NT2/D1 (cell line): ENCODE data around the gene MVP.
"Not testable (repeated sequence)": the region's sequence is repeated elsewhere in the genome, so short reads cannot be mapped to it uniquely, and the experiment has no call there.

ENCODE experiments used
- DNase-seq: peaks from one replicate; pipeline ENCODE4 v3.0.0-alpha.2; 2011; ENCODE audit warnings: low read depth, low spot score
- H3K27me3 ChIP-seq: 2 replicates; pipeline ENCODE4 v1.6.0; 2011; ENCODE audit warnings: mild to moderate bottlenecking; ENCODE audit not compliant: insufficient read length, insufficient read depth
- H3K36me3 ChIP-seq: 2 replicates; pipeline ENCODE4 v1.6.1; 2011; ENCODE audit warnings: mild to moderate bottlenecking, low read length, mixed read lengths; ENCODE audit not compliant: insufficient read depth, insufficient read length
- H3K4me1 ChIP-seq: 2 replicates; pipeline ENCODE4 v1.5.1; 2011; ENCODE audit not compliant: insufficient read depth, insufficient read length
- H3K4me3 ChIP-seq: 2 replicates; pipeline ENCODE4 v1.5.1; 2011; ENCODE audit warnings: low read depth; ENCODE audit not compliant: insufficient read length
- H3K9ac ChIP-seq: 2 replicates; pipeline ENCODE4 v1.6.0; 2011; ENCODE audit warnings: low read depth; ENCODE audit not compliant: insufficient read length
- H3K9me3 ChIP-seq: 2 replicates; pipeline ENCODE4 v1.5.1; 2011; ENCODE audit warnings: mild to moderate bottlenecking, low read length; ENCODE audit not compliant: insufficient read depth
- SUZ12 ChIP-seq: IDR thresholded peaks from 2 replicates; pipeline ENCODE4 v1.6.1; 2011; ENCODE audit not compliant: insufficient read length, insufficient read depth; ENCODE audit errors: extremely low read depth
- YY1 ChIP-seq: IDR thresholded peaks from 2 replicates; pipeline ENCODE4 v1.6.1; 2011; ENCODE audit not compliant: insufficient read length, insufficient read depth
- ZNF274 ChIP-seq: IDR thresholded peaks from 2 replicates; pipeline ENCODE4 v1.6.1; 2011; ENCODE audit warnings: mild to moderate bottlenecking, low read depth, low read length

MVP gene

DNA sequence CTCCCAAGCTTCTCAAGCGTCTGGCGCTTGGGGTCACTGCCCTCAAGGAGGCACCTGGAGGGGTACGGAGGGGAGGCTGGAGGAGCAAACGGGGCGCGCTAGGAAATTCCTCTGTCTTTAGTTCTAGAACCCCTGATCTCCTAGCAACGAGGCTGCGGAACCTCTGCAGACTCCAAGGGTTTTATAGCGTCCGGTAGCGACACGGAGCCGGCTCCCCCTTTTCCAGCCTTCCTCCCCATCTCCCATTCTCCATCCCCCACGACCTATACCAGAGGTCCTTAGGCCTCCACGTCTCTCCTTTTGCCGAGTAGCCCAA is 43.4 kb downstream of the MVP start:
- TF ChIP-seq SUZ12: no peak
- no peak for TF ChIP-seq ZNF274
- no peak for TF ChIP-seq YY1
- peak overlapping the region; percentile 13 for H3K4me3 ChIP-seq
- peak overlapping the region; percentile 65 for H3K9ac ChIP-seq
- no peaks in the 10 kb centered on the region for H3K9me3 ChIP-seq
- peaks cover 28% of the 10 kb centered on the region for H3K36me3 ChIP-seq
- H3K4me1 ChIP-seq: peaks cover 7% of the 10 kb centered on the region
- no peaks in the 10 kb centered on the region for H3K27me3 ChIP-seq
- no peak for DNase-seq

GRCh38 chr16:29864205-29864604 is 43.9 kb downstream of the MVP start:
- TF ChIP-seq ZNF274: no peak
- no peak for TF ChIP-seq SUZ12
- Histone ChIP-seq H3K9ac (peak overlapping the region; percentile 16), H3K4me3 (no peak overlapping the region), H3K9me3 (no peaks in the 10 kb centered on the region), H3K36me3 (peaks cover 22% of the 10 kb centered on the region), H3K4me1 (peaks cover 7% of the 10 kb centered on the region), H3K27me3 (no peaks in the 10 kb centered on the region)
- no peak for DNase-seq

GRCh38 chr16:29868396-29869009 is 48.2 kb downstream of the MVP start:
- TF ChIP-seq SUZ12 (no peak), YY1 (no peak), ZNF274 (no peak)
- H3K4me3 ChIP-seq: no peak overlapping the region
- no peak for DNase-seq
- H3K36me3 ChIP-seq: peaks cover 10% of the 10 kb centered on the region
- H3K9me3 ChIP-seq: no peaks in the 10 kb centered on the region
- H3K9ac ChIP-seq: no peak overlapping the region
- H3K27me3 ChIP-seq: no peaks in the 10 kb centered on the region
- peaks cover 12% of the 10 kb centered on the region for H3K4me1 ChIP-seq

- not testable (repeated sequence) for H3K27me3 ChIP-seq, DNase-seq, H3K9me3 ChIP-seq, H3K9ac ChIP-seq, H3K4me3 ChIP-seq
- Histone ChIP-seq H3K36me3 (peaks cover 10% of the 10 kb centered on the region), H3K4me1 (peaks cover 12% of the 10 kb centered on the region)
Observed at GRCh38 chr16:29869067-29869466, 48.8 kb downstream of the MVP start.

- TF ChIP-seq SUZ12 (no peak), ZNF274 (no peak), YY1 (no peak)
- H3K9me3 ChIP-seq: no peaks in the 10 kb centered on the region
- peaks cover 12% of the 10 kb centered on the region for H3K4me1 ChIP-seq
- peaks cover 13% of the 10 kb centered on the region for H3K36me3 ChIP-seq
- H3K4me3 ChIP-seq: no peak overlapping the region
- no peaks in the 10 kb centered on the region for H3K27me3 ChIP-seq
- peak overlapping the region; percentile 17 for H3K9ac ChIP-seq
- no peak for DNase-seq
Observed at GRCh38 chr16:29871822-29872546, 51.7 kb downstream of the MVP start.

GRCh38 chr16:29873319-29873718 is 53.1 kb downstream of the MVP start:
- no peak for TF ChIP-seq SUZ12
- no peak for TF ChIP-seq ZNF274
- no peak for TF ChIP-seq YY1

DNA sequence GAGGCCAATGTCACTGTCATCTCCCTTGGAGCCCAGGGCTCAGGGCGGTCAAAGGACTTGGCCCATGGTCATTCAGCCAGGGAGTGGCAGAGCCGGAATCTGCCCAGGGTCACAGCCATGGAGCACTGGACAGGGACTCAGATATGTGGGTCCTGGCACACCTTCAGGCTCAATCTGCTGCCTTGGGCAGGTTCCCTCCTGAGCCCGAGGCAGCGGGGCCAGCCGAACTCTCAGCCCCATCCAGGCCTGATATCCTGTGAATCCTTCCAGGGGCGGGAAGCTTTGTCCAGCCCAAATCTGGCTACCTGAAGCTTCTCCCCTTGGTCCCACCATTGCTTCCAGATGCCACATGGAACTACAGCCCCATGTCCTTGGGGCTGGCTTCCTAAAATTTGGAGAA is 54.9 kb downstream of the MVP start:
- no peak for TF ChIP-seq SUZ12
- no peak for TF ChIP-seq YY1
- no peak for TF ChIP-seq ZNF274
- Histone ChIP-seq H3K9ac (no peak overlapping the region), H3K36me3 (peaks cover 23% of the 10 kb centered on the region), H3K4me3 (no peak overlapping the region), H3K4me1 (peaks cover 12% of the 10 kb centered on the region), H3K9me3 (no peaks in the 10 kb centered on the region), H3K27me3 (no peaks in the 10 kb centered on the region)
- DNase-seq: no peak

More at GRCh38 chr16:29873319-29873718, 53.1 kb downstream of the MVP start:
- peaks cover 12% of the 10 kb centered on the region for H3K4me1 ChIP-seq
- H3K27me3 ChIP-seq: no peaks in the 10 kb centered on the region
- no peaks in the 10 kb centered on the region for H3K9me3 ChIP-seq
- no peak overlapping the region for H3K4me3 ChIP-seq
- no peak for DNase-seq
- H3K36me3 ChIP-seq: peaks cover 13% of the 10 kb centered on the region
- no peak overlapping the region for H3K9ac ChIP-seq

DNA sequence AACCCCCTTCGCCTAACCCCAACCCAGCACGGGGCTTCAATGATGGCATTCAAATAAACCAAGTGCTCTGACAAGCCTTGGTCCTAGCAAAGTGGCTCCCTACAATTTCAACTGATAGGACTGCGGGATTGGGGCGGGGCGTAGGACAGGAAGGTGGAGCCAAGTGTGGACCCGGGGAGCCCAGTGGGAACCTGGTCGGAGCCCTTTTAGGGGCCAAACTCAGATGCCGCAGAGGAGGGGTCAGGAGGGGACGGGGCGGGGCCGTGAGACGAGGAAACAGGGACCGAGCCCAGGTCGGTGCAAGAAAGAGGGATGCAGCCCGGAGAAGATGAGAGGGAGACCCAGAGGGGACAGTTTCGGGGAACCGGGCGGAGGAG is 55.9 kb downstream of the MVP start:
- H3K27me3 ChIP-seq: no peaks in the 10 kb centered on the region
- TF ChIP-seq ZNF274 (no peak), YY1 (no peak), SUZ12 (no peak)
- no peaks in the 10 kb centered on the region for H3K9me3 ChIP-seq
- DNase-seq: no peak
- H3K36me3 ChIP-seq: peaks cover 21% of the 10 kb centered on the region
- no peak overlapping the region for H3K9ac ChIP-seq
- peak overlapping the region; percentile 34 for H3K4me3 ChIP-seq
- H3K4me1 ChIP-seq: peaks cover 12% of the 10 kb centered on the region
